ENCODE results near the gene STRIT1.

DNA sequence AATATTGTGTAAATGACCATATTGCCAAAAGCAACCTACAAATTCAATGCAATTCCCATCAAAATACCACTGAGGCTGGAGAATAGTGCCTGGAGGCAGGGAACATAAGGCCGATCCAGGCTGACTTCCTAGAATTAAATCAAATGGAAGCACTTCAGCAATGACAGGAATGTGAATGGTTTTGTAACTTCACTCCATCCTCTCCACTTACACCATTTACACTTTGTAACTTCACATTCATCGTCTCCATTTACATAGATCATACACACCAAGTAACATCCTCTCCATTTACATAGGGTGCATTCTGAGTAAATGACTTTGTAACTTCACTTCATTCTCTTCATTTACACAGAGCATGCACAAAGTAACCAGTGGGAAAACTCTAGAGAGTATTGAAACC is 11.6 kb downstream of the STRIT1 start:
- no peak for TF ChIP-seq EP300 (IDR thresholded peaks at IDR 0.05; ENCODE audit: borderline replicate concordance)
- TF ChIP-seq, protein P1, sequence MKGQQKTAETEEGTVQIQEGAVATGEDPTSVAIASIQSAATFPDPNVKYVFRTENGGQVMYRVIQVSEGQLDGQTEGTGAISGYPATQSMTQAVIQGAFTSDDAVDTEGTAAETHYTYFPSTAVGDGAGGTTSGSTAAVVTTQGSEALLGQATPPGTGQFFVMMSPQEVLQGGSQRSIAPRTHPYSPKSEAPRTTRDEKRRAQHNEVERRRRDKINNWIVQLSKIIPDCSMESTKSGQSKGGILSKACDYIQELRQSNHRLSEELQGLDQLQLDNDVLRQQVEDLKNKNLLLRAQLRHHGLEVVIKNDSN (IDR thresholded peaks at IDR 0.05) = no peak

All from Ishikawa (cell line).